Endothelial cell (in vitro differentiated cells): ENCODE data around the gene RPS19BP1. TPM values are rescaled to one million over a fixed set of nuclear protein-coding genes. Genes with fewer than 3 reads are reported as not detected.

ENCODE experiments used
- DNase-seq: peaks from one replicate; pipeline ENCODE4 v3.0.0; 2021; ENCODE audit warnings: low spot score
- H3K27ac Mint-ChIP-seq: one replicate; pipeline ENCODE4 v1.8.0; 2021; ENCODE audit warnings: mixed read lengths, inconsistent platforms; ENCODE audit not compliant: unreplicated experiment
- H3K27me3 Mint-ChIP-seq: one replicate; pipeline ENCODE4 v1.8.0; 2021; ENCODE audit warnings: mild to moderate bottlenecking, moderate library complexity, mixed read lengths, inconsistent platforms; ENCODE audit not compliant: unreplicated experiment
- H3K36me3 Mint-ChIP-seq: one replicate; pipeline ENCODE4 v1.8.0; 2021; ENCODE audit warnings: mild to moderate bottlenecking, low read depth, mixed read lengths, inconsistent platforms; ENCODE audit not compliant: unreplicated experiment
- H3K4me1 Mint-ChIP-seq: one replicate; pipeline ENCODE4 v1.8.0; 2021; ENCODE audit warnings: mild to moderate bottlenecking, mixed read lengths, inconsistent platforms; ENCODE audit not compliant: unreplicated experiment
- H3K4me3 Mint-ChIP-seq: one replicate; pipeline ENCODE4 v1.8.0; 2021; ENCODE audit warnings: mild to moderate bottlenecking, mixed read lengths, inconsistent platforms; ENCODE audit not compliant: unreplicated experiment
- H3K9me3 Mint-ChIP-seq: one replicate; pipeline ENCODE4 v1.8.0; 2021; ENCODE audit warnings: mixed read lengths, inconsistent platforms; ENCODE audit not compliant: unreplicated experiment
- CTCF ChIP-seq: fragments of 200-600 bp; sonication (generic); IDR thresholded peaks from one replicate; pipeline ENCODE4 v1.5.0; 2021; ENCODE audit warnings: antibody characterized with exemption; ENCODE audit not compliant: unreplicated experiment
- total RNA-seq: library from RNA; stranded (reverse); fragmentation: NEBNext Ultra II Directional; extraction: Animal tissue kit (Norgen Biotek cat#: 25700); gene quantifications from one replicate; pipeline ENCODE4 v1.2.1, GENCODE V29; 2021; ENCODE audit not compliant: unreplicated experiment

RPS19BP1 gene
- total RNA-seq, 1 donor from 2014 or later: 57.7 TPM

DNA sequence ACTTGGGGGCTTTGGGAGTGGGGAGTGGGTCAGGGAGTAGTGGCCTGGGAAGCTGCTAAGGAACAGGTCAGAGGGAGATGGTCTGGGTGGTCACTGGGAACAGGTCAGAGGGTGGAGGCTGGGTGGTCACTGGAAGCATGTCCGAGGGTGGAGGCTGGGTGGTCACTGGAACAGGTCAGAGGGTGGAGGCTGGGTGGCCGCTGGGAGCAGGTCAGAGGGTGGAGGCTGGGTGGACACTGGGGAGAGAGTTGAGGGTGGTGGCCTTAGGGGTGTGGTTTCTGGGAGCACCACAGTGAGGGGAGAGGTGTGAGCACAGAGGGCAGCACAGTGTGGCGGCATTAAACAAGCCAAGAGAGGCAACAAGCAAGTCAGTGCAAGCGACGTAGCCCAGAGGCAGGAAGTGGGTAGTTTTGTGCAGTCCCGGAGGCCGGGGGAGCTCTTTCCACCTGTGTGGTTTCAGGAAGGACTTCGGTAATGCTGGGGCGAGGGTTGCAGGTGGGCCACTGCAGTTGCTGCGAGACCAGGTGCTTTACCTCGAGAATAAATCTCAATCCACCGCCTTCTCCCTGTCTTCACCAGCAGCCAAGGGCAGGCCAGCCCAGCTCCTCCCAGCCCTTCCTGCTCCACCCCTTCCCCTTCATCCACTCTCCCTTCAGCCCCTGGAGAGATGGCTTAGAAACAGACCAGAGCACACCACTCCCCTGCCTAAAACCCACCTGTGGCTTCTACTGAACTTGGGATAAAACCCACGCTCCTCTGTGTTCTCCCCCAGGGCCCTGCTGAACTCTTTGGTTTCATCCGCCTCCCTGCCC is 34.8 kb upstream of the RPS19BP1 start:
- Mint-ChIP-seq H3K27me3 (peaks cover 5% of the 10 kb centered on the region), H3K4me1 (no peaks in the 10 kb centered on the region), H3K36me3 (peaks cover 7% of the 10 kb centered on the region), H3K27ac (no peak overlapping the region), H3K4me3 (no peak overlapping the region), H3K9me3 (no peaks in the 10 kb centered on the region)
- no peak for TF ChIP-seq CTCF
- DNase-seq: no peak

DNA sequence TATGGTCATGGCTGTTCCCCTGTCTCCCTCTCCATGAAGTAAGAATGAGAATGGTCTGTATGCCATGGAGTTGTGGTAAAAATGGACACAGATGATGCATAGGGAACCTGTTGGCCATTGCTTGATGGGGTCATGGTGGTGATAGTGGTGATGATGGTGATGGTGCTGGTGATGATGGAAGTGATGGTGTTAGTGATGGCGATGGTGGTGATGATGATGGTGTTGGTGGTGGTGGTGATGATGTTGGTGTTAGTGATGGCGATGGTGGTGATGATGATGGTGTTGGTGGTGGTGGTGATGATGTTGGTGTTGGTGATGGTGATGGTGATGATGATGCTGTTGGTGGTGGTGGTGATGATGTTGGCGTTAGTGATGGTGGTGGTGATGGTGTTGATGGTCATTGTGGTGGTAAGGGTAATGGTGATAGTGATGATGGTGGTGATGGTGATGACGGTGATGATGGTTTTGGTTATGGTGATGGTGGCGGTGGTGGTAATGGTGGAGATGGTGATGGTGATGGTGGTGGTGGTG is 32.9 kb upstream of the RPS19BP1 start:
- DNase-seq: no peak
- Mint-ChIP-seq H3K4me1 (no peaks in the 10 kb centered on the region), H3K4me3 (peak overlapping the region; percentile 19), H3K9me3 (no peaks in the 10 kb centered on the region), H3K36me3 (peaks cover 7% of the 10 kb centered on the region), H3K27ac (no peak overlapping the region), H3K27me3 (peaks cover 8% of the 10 kb centered on the region)
- TF ChIP-seq CTCF: no peak

DNA sequence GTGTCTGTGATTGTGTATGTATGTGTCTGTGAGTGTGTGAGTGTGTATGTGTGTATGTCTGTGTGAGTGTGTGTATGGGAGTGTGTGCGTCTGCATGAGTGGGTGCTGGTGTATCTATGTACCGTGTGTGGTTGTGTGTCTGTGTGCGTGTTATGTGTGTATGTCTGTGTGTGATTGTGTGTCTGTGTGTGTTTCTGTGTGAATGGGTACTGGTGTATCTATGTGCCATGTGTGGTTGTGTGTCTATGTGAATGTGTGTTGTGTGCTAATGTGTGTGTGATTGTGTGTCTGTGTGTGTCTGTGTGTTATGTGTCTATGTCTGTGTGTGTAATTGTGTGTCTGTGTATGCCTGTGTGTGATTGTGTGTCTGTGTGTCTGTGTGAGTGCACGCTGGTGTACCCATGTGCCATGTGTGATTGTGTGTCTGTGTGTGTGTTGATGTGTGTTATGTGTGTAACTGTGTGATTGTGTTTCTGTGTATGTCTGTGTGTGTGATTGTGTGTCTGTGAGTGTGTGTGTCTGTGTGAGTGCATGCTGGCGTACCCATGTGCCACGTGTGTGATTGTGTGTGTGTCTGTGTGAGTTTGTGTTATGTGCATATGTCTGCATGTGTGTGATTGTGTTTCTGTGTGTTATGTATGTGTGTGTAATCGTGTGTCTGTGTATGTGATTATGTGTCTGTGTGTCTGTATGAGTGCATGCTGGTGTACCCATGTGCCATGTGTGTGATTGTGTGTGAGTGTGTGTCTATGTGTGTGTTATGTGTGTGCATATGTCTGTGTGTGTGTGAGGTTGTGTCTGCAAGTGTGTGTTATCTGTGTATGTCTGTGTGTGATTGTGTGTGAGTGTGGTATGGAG is 31.3 kb upstream of the RPS19BP1 start:
- Mint-ChIP-seq H3K4me3 (no peak overlapping the region), H3K27ac (no peak overlapping the region), H3K27me3 (peaks cover 10% of the 10 kb centered on the region), H3K9me3 (no peaks in the 10 kb centered on the region), H3K36me3 (peaks cover 7% of the 10 kb centered on the region), H3K4me1 (peaks cover under 1% of the 10 kb centered on the region)
- TF ChIP-seq CTCF: no peak
- DNase-seq: no peak

DNA sequence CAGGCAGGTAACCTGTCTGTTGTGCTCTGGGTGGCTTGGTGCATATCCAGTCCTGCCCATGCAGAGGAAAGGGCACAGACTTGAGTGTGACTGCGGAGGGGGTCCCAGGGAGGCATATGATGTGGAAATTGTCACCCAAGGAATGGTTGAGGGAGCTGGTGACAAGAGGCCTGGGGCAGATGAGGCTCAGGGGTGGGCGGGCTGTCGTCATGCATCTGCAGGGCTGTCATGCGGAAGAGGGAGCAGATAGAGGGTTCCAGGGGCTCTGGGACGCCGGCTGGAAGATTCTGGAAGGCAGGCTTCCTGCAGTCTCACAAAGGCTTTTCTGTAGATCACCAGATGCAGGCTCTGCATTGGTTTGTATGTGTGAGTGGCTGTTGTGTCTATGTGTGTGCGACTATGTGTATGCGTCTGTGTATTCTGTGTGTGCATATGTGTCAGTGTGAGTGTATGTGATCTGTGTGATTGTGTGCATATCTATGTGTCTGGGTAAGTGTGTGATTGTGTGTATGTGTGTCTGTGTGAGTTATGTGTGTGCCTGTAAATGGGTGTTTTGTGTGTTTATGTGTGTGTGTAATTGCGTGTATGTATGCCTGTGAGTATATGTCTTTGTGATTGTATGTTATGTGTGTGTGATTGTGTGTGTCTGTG is 30.4 kb upstream of the RPS19BP1 start:
- DNase-seq: no peak
- Mint-ChIP-seq H3K4me3 (no peak overlapping the region), H3K27me3 (peaks cover 13% of the 10 kb centered on the region), H3K4me1 (peaks cover 3% of the 10 kb centered on the region), H3K9me3 (no peaks in the 10 kb centered on the region), H3K27ac (no peak overlapping the region), H3K36me3 (peaks cover 7% of the 10 kb centered on the region)
- no peak for TF ChIP-seq CTCF
